HepG2 (cell line): ENCODE measurements around the gene GLRX2. TPM values are rescaled to one million over a fixed set of nuclear protein-coding genes. Genes with fewer than 3 reads are reported as not detected.
A peak's percentile ranks its signal among the peaks of the same experiment; 100 is the strongest.

Experiments used
- ARID5B ChIP-seq: IDR thresholded peaks from 2 replicates; pipeline ENCODE4 v1.4.0; 2020; ENCODE audit warnings: mild to moderate bottlenecking, missing genetic modification reagents
- ATF1 ChIP-seq: IDR thresholded peaks from 2 replicates; pipeline ENCODE4 v1.6.1; 2016; ENCODE audit warnings: mild to moderate bottlenecking, control low read depth
- ATRX ChIP-seq: sonication (generic); formaldehyde crosslinking; IDR thresholded peaks from 2 replicates; pipeline ENCODE4 v1.4.0; 2020; ENCODE audit warnings: missing genetic modification reagents, borderline replicate concordance
- CBX2 ChIP-seq, 2 experiments: fragments of 200-600 bp in 1 of 2; sonication (generic); formaldehyde crosslinking in 1 of 2; IDR thresholded peaks; 2 replicates each; pipeline versions ENCODE4 v1.7.0 to v1.8.1; 2018 to 2022; ENCODE audit warnings: low read depth in 2 of 2, low read length in 1 of 2, mild to moderate bottlenecking in 1 of 2, missing genetic modification reagents in 1 of 2
- CEBPZ ChIP-seq: IDR thresholded peaks from 2 replicates; pipeline ENCODE4 v1.6.1; 2012; ENCODE audit warnings: low read length, improper control_type of control experiment
- CENPT ChIP-seq: sonication (generic); formaldehyde crosslinking; IDR thresholded peaks from 2 replicates; pipeline ENCODE4 v1.8.0; 2022; ENCODE audit warnings: low read depth, mild to moderate bottlenecking, moderate library complexity, missing genetic modification reagents
- CREB3 ChIP-seq: sonication (generic); formaldehyde crosslinking; IDR thresholded peaks from 2 replicates; pipeline ENCODE4 v1.5.0; 2020; ENCODE audit warnings: missing genetic modification reagents
- ETV6 ChIP-seq: sonication (generic); formaldehyde crosslinking; conservative IDR thresholded peaks from 2 replicates; pipeline ENCODE4 v1.4.0; 2020; ENCODE audit warnings: missing genetic modification reagents
- FOXP1 ChIP-seq, 2 experiments: fragments of 450-650 bp in 1 of 2; IDR thresholded peaks; 2 replicates each; pipeline ENCODE4 v1.6.1; 2017 to 2018; ENCODE audit warnings: antibody characterized with exemption in 1 of 2
- NCOA1 ChIP-seq: sonication (generic); formaldehyde crosslinking; IDR thresholded peaks from 2 replicates; pipeline ENCODE4 v1.9.0; 2021; ENCODE audit warnings: missing genetic modification reagents
- SNAPC5 ChIP-seq: sonication (generic); formaldehyde crosslinking; IDR thresholded peaks from 2 replicates; pipeline ENCODE4 v1.8.1; 2023; ENCODE audit warnings: mild to moderate bottlenecking, missing genetic modification reagents, borderline replicate concordance
- ZBTB14 ChIP-seq: sonication (generic); formaldehyde crosslinking; IDR thresholded peaks from 2 replicates; pipeline ENCODE4 v1.4.0; 2020; ENCODE audit warnings: missing genetic modification reagents
- ZNF18 ChIP-seq: sonication (generic); formaldehyde crosslinking; IDR thresholded peaks from 2 replicates; pipeline ENCODE4 v1.8.0; 2022; ENCODE audit warnings: mild to moderate bottlenecking, missing genetic modification reagents; ENCODE audit not compliant: insufficient replicate concordance
- ZNF354B ChIP-seq: sonication (generic); formaldehyde crosslinking; IDR thresholded peaks from 2 replicates; pipeline ENCODE4 v1.8.0; 2022; ENCODE audit warnings: mild to moderate bottlenecking, missing genetic modification reagents
- ZNF451 ChIP-seq: sonication (generic); formaldehyde crosslinking; IDR thresholded peaks from 2 replicates; pipeline ENCODE4 v1.5.0; 2020; ENCODE audit warnings: mild to moderate bottlenecking, missing genetic modification reagents
- ZNF619 ChIP-seq: sonication (generic); formaldehyde crosslinking; IDR thresholded peaks from 2 replicates; pipeline ENCODE4 v1.4.0; 2020; ENCODE audit warnings: mild to moderate bottlenecking, missing genetic modification reagents
- polyA plus RNA-seq, 8 experiments: library from polyadenylated mRNA; depleted of rRNA in 3 of 8; stranded (reverse) in 7 of 8; unstranded in 1 of 8; fragments of >200 nt; fragmentation: Illumina TruSeq in 4 of 8; extraction: Trizol in 4 of 8; gene quantifications; 2 replicates each; pipeline versions ENCODE4 v1.2.1 to v1.2.3, GENCODE V29; 2011 to 2016; ENCODE audit warnings: low read depth in 4 of 8, missing spikeins in 1 of 8, mixed read lengths in 1 of 8; ENCODE audit not compliant: insufficient read depth in 1 of 8
- total RNA-seq, 5 experiments: library from RNA; depleted of rRNA; stranded (reverse); fragments of >200 nt; fragmentation: Illumina TruSeq; extraction: Trizol; gene quantifications; 2 replicates each; pipeline ENCODE4 v1.2.3, GENCODE V29; 2016; ENCODE audit warnings: low read depth in 1 of 5

Gene GLRX2
- total and polyA plus RNA-seq, 2 of the 13 experiments (the other 11 are each of a cell fraction or from before 2014, with no cell fraction given), result 11.9 to 39.0 TPM

GRCh38 chr1:193059282-193060114 lies 45.7 kb downstream of the GLRX2 start, which contains the start of the genes RO60 and UCHL5 (continued):
- TF ChIP-seq CEBPZ (no peak), NCOA1 (CRISPR knock-in tag) (no peak), CENPT (CRISPR knock-in tag) (peak; percentile 50; the same call in 1 of the 2 replicates), ZNF451 (CRISPR knock-in tag) (peak; percentile 51; the same call in 1 of the 2 replicates), ARID5B (CRISPR knock-in tag) (peak; percentile 90), ZNF354B (CRISPR knock-in tag) (no peak), ATF1 (CRISPR knock-in tag) (peak; percentile 89), FOXP1 (IDR thresholded peaks at IDR 0.05) (no peak), FOXP1 (CRISPR knock-in tag; IDR thresholded peaks at IDR 0.05) (peak; percentile 43), CREB3 (CRISPR knock-in tag) (peak; percentile 59; the same call in 1 of the 2 replicates), ZBTB14 (CRISPR knock-in tag) (peak; percentile 43; the same call in 1 of the 2 replicates), CBX2 (IDR thresholded peaks at IDR 0.05; ENCODE audit: low read depth, low read length) (no peak), CBX2 (CRISPR knock-in tag; IDR thresholded peaks at IDR 0.05; ENCODE audit: low read depth) (no peak), ZNF18 (CRISPR knock-in tag) (no peak), ATRX (CRISPR knock-in tag) (no peak), ZNF619 (peak; percentile 17; the same call in 1 of the 2 replicates), SNAPC5 (CRISPR knock-in tag) (0 out of 2 replicates have a peak, but pooled peaks have one; percentile 58), ETV6 (CRISPR knock-in tag) (peak; percentile 73)
